GM21390 (cell line): ENCODE measurements around the gene ENPP5.

Experiments
- ATAC-seq: cut with Tn5 transposase; IDR thresholded peaks from one replicate; pipeline ENCODE4 v1.9.1; 2021; ENCODE audit not compliant: unreplicated experiment

The ENPP5 gene, protein sequence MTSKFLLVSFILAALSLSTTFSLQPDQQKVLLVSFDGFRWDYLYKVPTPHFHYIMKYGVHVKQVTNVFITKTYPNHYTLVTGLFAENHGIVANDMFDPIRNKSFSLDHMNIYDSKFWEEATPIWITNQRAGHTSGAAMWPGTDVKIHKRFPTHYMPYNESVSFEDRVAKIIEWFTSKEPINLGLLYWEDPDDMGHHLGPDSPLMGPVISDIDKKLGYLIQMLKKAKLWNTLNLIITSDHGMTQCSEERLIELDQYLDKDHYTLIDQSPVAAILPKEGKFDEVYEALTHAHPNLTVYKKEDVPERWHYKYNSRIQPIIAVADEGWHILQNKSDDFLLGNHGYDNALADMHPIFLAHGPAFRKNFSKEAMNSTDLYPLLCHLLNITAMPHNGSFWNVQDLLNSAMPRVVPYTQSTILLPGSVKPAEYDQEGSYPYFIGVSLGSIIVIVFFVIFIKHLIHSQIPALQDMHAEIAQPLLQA

GRCh38 chr6:46170357-46171289 is at the start of gene ENPP5:
Gene ENPP5 (minus strand): TSS chr6:46170980. CDS start chr6:46168262, 2,718 bp downstream.
- ATAC-seq: peak; percentile 84

GRCh38 chr6:46219661-46220060 is 48.9 kb upstream of the ENPP5 start:
- ATAC-seq: no peak

DNA sequence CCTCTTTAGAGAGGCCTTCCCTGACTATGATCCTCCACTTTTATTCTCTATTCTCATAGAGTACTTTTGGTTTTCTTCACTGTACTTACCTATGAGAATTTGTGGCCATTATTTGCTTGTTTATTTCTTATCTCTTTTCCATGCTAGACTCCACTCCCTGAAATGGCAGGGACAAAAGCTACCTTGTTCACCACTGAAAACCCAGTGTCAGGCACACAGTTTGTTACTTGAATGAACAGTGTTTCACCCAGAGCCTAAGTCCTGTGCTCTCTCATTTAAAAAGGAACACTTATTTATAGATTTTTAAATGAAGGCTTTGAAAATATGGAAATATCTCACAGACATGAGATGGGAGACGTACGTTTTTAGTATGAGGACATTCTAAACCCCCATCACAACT is 47.7 kb upstream of the ENPP5 start:
- no peak for ATAC-seq

DNA sequence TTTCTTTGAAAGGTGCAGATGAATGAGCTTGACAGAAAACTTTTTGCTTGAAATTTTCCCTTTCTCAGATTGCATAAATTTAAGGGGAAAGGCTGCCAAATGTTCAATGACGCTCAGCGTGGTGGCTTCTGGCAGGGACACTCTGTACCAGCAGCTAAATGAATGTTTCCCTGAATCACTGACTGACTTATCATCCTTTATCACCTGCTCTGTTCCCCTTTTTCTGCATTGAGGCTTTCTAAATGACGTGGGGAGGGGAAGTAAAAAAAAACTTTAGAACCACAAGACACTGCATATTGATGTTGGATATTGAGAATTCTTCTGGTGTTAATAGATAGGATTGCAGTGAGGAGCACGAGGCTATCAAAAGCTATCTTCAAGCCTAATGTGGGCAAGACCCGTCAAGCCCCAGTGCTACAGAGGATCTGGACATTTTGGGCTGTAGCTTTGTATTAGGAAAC is 46.9 kb upstream of the ENPP5 start:
- ATAC-seq: peak; percentile 51

- no peak for ATAC-seq
These were observed 46.1 kb upstream of the ENPP5 start for GRCh38 chr6:46216879-46217278.

DNA sequence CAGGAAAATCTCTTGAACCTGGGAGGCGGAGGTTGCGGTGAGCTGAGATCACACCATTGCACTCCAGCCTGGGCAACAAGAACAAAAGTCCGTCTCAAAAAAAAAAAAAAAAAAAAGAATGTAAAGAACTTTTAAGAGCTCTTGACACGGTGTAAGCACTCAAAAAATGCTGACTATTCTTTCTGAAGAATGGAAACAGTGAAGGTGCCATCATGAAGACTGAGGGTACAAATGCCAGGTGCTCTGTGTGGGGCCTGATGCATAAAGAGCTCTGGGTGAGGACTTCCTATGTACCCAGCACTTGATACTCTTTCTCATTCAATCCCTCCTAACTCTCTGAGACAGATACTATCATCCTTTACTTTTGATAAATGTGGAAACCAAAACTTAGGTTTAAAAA is 45.0 kb upstream of the ENPP5 start:
- no peak for ATAC-seq

DNA sequence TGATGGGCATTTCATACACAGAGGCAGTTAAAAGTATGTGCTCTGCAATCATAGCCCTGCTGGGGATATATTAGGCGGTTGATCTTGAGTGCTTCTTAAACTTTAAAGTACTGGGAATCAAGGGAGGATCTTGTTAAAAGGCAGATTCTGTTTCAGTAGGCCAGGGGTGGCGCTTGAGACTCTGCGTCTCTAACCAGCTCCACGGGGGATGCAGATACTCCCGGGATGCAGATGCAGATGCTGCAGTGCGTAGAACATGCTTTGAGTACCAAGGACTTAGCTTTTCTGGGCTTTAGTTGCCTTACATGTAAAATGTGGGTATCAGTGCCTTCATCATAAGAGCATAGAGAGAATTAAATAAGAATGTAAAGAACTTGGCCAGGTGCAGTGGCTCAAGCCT is 44.4 kb upstream of the ENPP5 start:
- no peak for ATAC-seq

DNA sequence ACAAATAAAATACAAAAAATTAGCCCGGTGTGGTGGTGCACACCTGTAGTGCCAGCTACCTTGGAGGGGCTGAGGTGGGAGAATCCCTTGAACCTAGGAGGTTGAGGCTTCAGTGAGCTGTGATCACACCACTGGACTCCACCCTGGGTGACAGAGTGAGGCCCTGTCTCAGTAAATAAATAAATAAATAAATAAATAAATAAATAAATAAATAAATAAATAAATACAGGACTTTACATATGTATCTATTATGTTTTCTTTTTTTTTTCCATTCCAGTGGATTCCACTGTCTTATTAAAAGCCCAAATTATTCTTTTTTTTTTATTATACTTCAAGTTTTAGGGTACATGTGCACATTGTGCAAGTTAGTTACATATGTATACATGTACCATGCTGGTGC is 41.1 kb upstream of the ENPP5 start:
- ATAC-seq: no peak

GRCh38 chr6:46210294-46210693 is 39.5 kb upstream of the ENPP5 start:
- ATAC-seq: no peak

DNA sequence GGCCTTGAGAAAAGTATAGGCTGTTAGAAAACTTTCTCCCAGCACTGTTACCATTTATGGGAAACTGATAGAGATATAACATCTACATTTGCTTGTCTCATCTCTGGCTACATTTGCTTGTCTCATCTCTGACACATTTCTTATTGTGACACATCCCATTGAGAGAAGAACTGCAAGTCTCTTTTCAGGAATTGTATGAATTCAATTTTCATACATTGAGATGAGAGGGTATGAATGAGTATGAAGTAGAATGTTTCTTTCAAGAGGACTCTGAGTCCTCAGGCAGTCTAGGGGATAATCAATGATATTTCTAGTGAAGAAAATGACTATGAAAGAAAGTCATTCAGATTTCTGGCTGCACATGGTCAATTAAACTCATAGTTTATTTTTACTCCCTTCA is 37.5 kb upstream of the ENPP5 start:
- ATAC-seq: no peak

DNA sequence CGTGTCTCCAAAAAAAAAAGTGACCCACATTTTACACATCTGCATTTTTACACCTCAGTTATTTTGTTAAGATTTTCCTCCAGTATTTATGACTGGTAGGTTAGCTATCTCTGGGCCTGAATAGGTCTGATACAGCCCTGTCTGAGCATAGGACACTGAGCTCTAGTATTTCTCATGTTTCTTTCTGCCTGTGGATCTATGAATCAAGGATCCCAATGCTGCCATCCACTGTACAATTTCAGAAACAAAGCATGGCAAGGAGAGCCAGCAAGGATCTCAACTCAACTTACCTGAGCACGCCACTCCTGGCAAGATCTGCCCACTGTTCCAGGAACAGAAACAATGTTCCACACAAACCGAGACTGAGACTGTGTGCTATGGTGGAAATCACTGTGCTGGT is 36.4 kb upstream of the ENPP5 start:
- ATAC-seq: no peak

- ATAC-seq: no peak
These were observed 34.3 kb upstream of the ENPP5 start for GRCh38 chr6:46204880-46205650.

DNA sequence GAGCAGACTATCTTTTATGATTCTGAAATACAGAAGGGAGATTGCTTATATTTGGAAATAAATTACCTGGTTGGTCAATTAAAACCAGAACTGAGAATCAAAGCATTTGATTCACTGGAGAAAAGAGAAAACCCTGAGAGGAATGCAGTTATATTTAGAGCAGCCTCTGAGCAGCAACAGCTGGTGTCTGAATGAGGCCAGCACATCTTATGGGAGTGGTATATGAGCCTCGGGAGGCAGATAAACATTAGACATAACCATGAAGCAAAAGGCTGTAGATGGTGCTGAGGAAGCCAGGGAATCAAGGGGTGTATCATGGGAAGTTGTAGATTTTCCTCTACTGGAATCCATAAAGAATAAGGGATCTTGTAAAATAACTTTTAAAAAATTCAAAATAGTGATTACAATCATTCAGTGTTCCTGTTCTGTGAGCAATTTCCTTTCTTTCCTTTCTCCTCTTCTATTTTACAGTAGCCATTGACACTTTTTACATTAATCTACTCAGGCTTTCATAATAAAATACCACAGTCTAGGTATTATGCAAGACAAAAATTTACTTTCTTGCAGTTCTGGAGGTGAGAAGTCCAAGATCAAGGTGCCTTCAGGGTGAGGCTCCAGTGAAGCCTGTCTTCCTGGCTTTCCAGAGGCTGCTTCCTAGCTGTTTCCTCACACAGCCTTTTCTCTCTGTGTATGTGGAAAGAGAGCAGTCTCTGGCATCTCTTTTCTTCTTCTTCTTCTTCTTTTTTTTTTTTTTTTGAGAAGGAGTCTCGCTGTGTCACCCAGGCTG is 32.8 kb upstream of the ENPP5 start:
- ATAC-seq: no peak

- no peak for ATAC-seq
These were observed 30.9 kb upstream of the ENPP5 start for GRCh38 chr6:46201702-46202101.

DNA sequence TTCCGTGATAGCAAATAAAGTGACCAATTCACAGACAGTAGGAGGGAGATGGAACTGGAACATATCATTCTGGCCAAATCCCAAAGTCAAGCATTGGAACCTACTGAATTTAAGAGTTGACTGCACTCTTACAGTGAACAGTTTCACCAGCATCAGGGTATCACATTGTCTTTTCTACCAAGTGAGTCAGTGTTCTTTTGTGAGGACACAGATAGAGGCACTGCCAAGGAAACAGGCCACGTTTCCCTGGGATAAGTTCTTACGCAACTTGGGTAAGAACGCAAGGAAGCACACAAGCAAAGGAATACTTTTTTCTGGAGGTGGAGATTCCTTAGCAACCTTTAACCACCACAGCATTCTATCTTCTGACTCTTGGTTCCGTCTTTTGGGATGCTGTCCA is 28.6 kb upstream of the ENPP5 start:
- ATAC-seq: no peak

GRCh38 chr6:46191961-46192360 is 21.2 kb upstream of the ENPP5 start:
- ATAC-seq: no peak

- ATAC-seq: no peak
These were observed 20.1 kb upstream of the ENPP5 start for GRCh38 chr6:46190889-46191288.

GRCh38 chr6:46189726-46190125 is 18.9 kb upstream of the ENPP5 start:
- ATAC-seq: no peak

DNA sequence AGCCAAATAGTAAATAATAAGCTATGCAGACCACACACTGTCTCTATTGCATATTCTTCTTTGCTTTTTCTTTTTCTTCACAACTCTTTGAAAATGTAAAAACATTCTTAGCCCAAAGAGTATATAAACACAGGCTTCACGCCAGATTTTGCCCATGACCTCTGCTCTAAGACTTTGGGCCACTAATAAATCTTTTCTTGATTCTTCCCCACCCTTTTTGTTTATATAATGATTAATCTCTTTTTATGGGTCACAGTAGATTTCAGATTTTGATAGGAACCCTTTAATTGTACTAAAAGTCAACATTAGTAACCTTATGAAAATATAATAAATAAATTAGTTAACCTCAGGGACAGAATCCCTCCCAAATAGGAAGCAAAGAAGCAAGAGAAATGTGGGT is 15.8 kb upstream of the ENPP5 start:
- no peak for ATAC-seq

- no peak for ATAC-seq
These were observed 13.3 kb upstream of the ENPP5 start for GRCh38 chr6:46184114-46184513.
